H9 (cell line): ENCODE measurements around the gene CEMIP2. TPM values are rescaled to one million over a fixed set of nuclear protein-coding genes. Genes with fewer than 3 reads are reported as not detected.

Experiments
- DNase-seq: peaks from one replicate; pipeline ENCODE4 v3.0.0-alpha.2; 2017
- H2AFZ ChIP-seq: one replicate; pipeline ENCODE4 v1.6.1; 2013; ENCODE audit warnings: mild to moderate bottlenecking, low read length, control low read depth, moderate library complexity
- H2AK5ac ChIP-seq: 2 replicates; pipeline ENCODE4 v1.6.1; 2013; ENCODE audit warnings: low read length, control low read depth, mixed read lengths; ENCODE audit not compliant: insufficient read length
- H2BK120ac ChIP-seq: one replicate; pipeline ENCODE4 v1.6.1; 2013; ENCODE audit warnings: low read depth, mild to moderate bottlenecking, low read length, control low read depth, inconsistent platforms; ENCODE audit not compliant: poor library complexity, severe bottlenecking
- H2BK12ac ChIP-seq: 2 replicates; pipeline ENCODE4 v1.6.1; 2013; ENCODE audit warnings: low read length, control low read depth, mixed read lengths, low read depth; ENCODE audit not compliant: insufficient read length
- H2BK15ac ChIP-seq: 2 replicates; pipeline ENCODE4 v1.6.1; 2013; ENCODE audit warnings: low read depth, low read length, control low read depth
- H2BK20ac ChIP-seq: one replicate; pipeline ENCODE4 v1.6.1; 2013; ENCODE audit warnings: low read depth, mild to moderate bottlenecking, low read length, control low read depth, inconsistent platforms; ENCODE audit not compliant: poor library complexity, severe bottlenecking
- H2BK5ac ChIP-seq: 2 replicates; pipeline ENCODE4 v1.6.1; 2013; ENCODE audit warnings: low read length, control low read depth, mixed read lengths; ENCODE audit not compliant: insufficient read length
- H3K14ac ChIP-seq: 2 replicates; pipeline ENCODE4 v1.6.1; 2013; ENCODE audit warnings: low read length, control low read depth; ENCODE audit not compliant: insufficient read depth
- H3K18ac ChIP-seq: 2 replicates; pipeline ENCODE4 v1.6.1; 2013; ENCODE audit warnings: low read depth, mild to moderate bottlenecking, mixed read lengths, low read length, control low read depth; ENCODE audit not compliant: insufficient read length
- H3K23ac ChIP-seq: 2 replicates; pipeline ENCODE4 v1.6.1; 2013; ENCODE audit warnings: low read length, control low read depth, mixed read lengths, low read depth; ENCODE audit not compliant: insufficient read length
- H3K23me2 ChIP-seq: 2 replicates; pipeline ENCODE4 v1.6.1; 2013; ENCODE audit warnings: low read depth, mild to moderate bottlenecking, mixed read lengths, low read length, control low read depth; ENCODE audit not compliant: insufficient read length, poor library complexity, severe bottlenecking
- H3K27ac ChIP-seq: 2 replicates; pipeline ENCODE4 v1.5.1; 2013; ENCODE audit warnings: low read length, control low read depth, mixed read lengths, low read depth; ENCODE audit not compliant: insufficient read length
- H3K27me3 ChIP-seq: 2 replicates; pipeline ENCODE4 v1.6.1; 2013; ENCODE audit warnings: low read length, control low read depth, inconsistent platforms; ENCODE audit not compliant: insufficient read depth
- H3K4ac ChIP-seq: 2 replicates; pipeline ENCODE4 v1.6.1; 2013; ENCODE audit warnings: low read depth, mild to moderate bottlenecking, control low read depth, inconsistent platforms, low read length, moderate library complexity
- H3K4me1 ChIP-seq: 2 replicates; pipeline ENCODE4 v1.6.1; 2013; ENCODE audit warnings: low read length, control low read depth, inconsistent platforms; ENCODE audit not compliant: insufficient read depth
- H3K4me2 ChIP-seq: 2 replicates; pipeline ENCODE4 v1.6.1; 2013; ENCODE audit warnings: low read length, control low read depth, mixed read lengths; ENCODE audit not compliant: insufficient read length, insufficient read depth
- H3K56ac ChIP-seq: 2 replicates; pipeline ENCODE4 v1.6.1; 2013; ENCODE audit warnings: low read depth, mild to moderate bottlenecking, mixed read lengths, low read length, control low read depth; ENCODE audit not compliant: insufficient read length
- H3K79me1 ChIP-seq: 2 replicates; pipeline ENCODE4 v1.6.1; 2013; ENCODE audit warnings: low read depth, mild to moderate bottlenecking, moderate library complexity, low read length, control low read depth, inconsistent platforms; ENCODE audit not compliant: insufficient read depth, poor library complexity, severe bottlenecking
- H3K79me2 ChIP-seq: 2 replicates; pipeline ENCODE4 v1.6.1; 2013; ENCODE audit warnings: low read length, control low read depth, inconsistent platforms; ENCODE audit not compliant: insufficient read depth
- H3K9ac ChIP-seq: 2 replicates; pipeline ENCODE4 v1.6.1; 2013; ENCODE audit warnings: low read length, control low read depth, mixed read lengths; ENCODE audit not compliant: insufficient read length; ENCODE audit errors: extremely low read depth
- H3K9me3 ChIP-seq: one replicate; pipeline ENCODE4 v1.6.1; 2013; ENCODE audit warnings: low read depth, low read length, inconsistent platforms; ENCODE audit not compliant: control insufficient read depth
- H3T11ph ChIP-seq: one replicate; pipeline ENCODE4 v1.6.1; 2013; ENCODE audit warnings: mild to moderate bottlenecking, low read length, control low read depth, inconsistent platforms
- H4K20me1 ChIP-seq: one replicate; pipeline ENCODE4 v1.6.1; 2013; ENCODE audit not compliant: control insufficient read depth, insufficient read length, insufficient read depth
- H4K5ac ChIP-seq: 2 replicates; pipeline ENCODE4 v1.6.1; 2013; ENCODE audit warnings: low read depth, mild to moderate bottlenecking, mixed read lengths, low read length, control low read depth; ENCODE audit not compliant: insufficient read length
- H4K8ac ChIP-seq: replicated peaks from 2 replicates; pipeline ENCODE4 v1.6.1; 2013; ENCODE audit warnings: low read length, control low read depth, mixed read lengths, low read depth; ENCODE audit not compliant: insufficient read length
- H4K91ac ChIP-seq: 2 replicates; pipeline ENCODE4 v1.6.1; 2013; ENCODE audit warnings: low read depth, mild to moderate bottlenecking, moderate library complexity, mixed read lengths, low read length, control low read depth; ENCODE audit not compliant: insufficient read length
- H3K27ac Mint-ChIP-seq, 3 experiments: 2 replicates in 2 of 3; 3 replicates in 1 of 3; pipeline ENCODE4 v1.8.0; 2020 to 2021; ENCODE audit warnings: mixed read lengths in 3 of 3, mild to moderate bottlenecking in 1 of 3, moderate library complexity in 1 of 3
- H3K27me3 Mint-ChIP-seq: 2 replicates; pipeline ENCODE4 v1.8.0; 2021; ENCODE audit warnings: low read depth, mild to moderate bottlenecking, moderate library complexity, mixed read lengths
- H3K36me3 Mint-ChIP-seq, 3 experiments: 2 replicates in 2 of 3; 3 replicates in 1 of 3; pipeline ENCODE4 v1.8.0; 2020 to 2021; ENCODE audit warnings: low read depth in 3 of 3, mixed read lengths in 3 of 3; ENCODE audit not compliant: insufficient read depth in 1 of 3
- H3K4me1 Mint-ChIP-seq, 2 experiments: 2 replicates each; pipeline ENCODE4 v1.8.0; 2020; ENCODE audit warnings: mixed read lengths in 2 of 2
- H3K4me3 Mint-ChIP-seq, 2 experiments: 2 replicates in 1 of 2; 3 replicates in 1 of 2; pipeline ENCODE4 v1.8.0; 2020 to 2021; ENCODE audit warnings: mild to moderate bottlenecking in 2 of 2, mixed read lengths in 2 of 2, moderate library complexity in 1 of 2
- H3K9me3 Mint-ChIP-seq, 2 experiments: 2 replicates in 1 of 2; 3 replicates in 1 of 2; pipeline ENCODE4 v1.8.0; 2020; ENCODE audit warnings: mild to moderate bottlenecking in 2 of 2, mixed read lengths in 2 of 2, moderate library complexity in 1 of 2
- CTCF ChIP-seq: fragments of 200-600 bp; sonication (generic); conservative IDR thresholded peaks from 3 replicates; pipeline ENCODE4 v1.8.0; 2021; ENCODE audit warnings: antibody characterized with exemption, mild to moderate bottlenecking
- WGBS: extraction: QIAGEN DNeasy Blood & Tissue Kit; methylation state at CpG from one replicate; pipeline ENCODE4 v1.1.7; 2013; ENCODE audit warnings: missing lambda C conversion rate, low lambda C conversion rate, mixed read lengths; ENCODE audit not compliant: insufficient read length; ENCODE audit errors: extremely low coverage; 5-methylcytosine and 5-hydroxymethylcytosine counted together
- total RNA-seq: library from RNA; stranded (reverse); gene quantifications from 2 replicates; pipeline ENCODE4 v1.2.1, GENCODE V29; 2021

The CEMIP2 gene
- total RNA-seq, 1 experiment from 2014 or later = 77.2 TPM

GRCh38 chr9:71793386-71794105 lies 25.2 kb upstream of the CEMIP2 start:
- Histone ChIP-seq H3K4ac (no peak overlapping the region), H3K23me2 (no peaks in the 10 kb centered on the region), H3K56ac (no peak overlapping the region), H4K5ac (no peak overlapping the region), H2BK5ac (no peak overlapping the region), H4K20me1 (no peaks in the 10 kb centered on the region), H3K4me2 (no peak overlapping the region), H3T11ph (no peak overlapping the region), H3K9me3 (no peaks in the 10 kb centered on the region), H3K4me1 (no peaks in the 10 kb centered on the region), H2BK120ac (no peak overlapping the region), H2AFZ (no peak overlapping the region), H3K27me3 (no peaks in the 10 kb centered on the region), H3K23ac (no peak overlapping the region), H4K8ac (no peak overlapping the region), H3K9ac (no peak overlapping the region), H2BK20ac (no peak overlapping the region), H2AK5ac (no peak overlapping the region), H2BK15ac (no peak overlapping the region), H3K27ac (no peak overlapping the region), H2BK12ac (no peak overlapping the region), H3K14ac (no peak overlapping the region), H3K79me2 (no peaks in the 10 kb centered on the region), H4K91ac (no peak overlapping the region), H3K79me1 (no peaks in the 10 kb centered on the region), H3K18ac (no peak overlapping the region)
- Mint-ChIP-seq H3K4me3 (no peak overlapping the region), H3K4me1 (0 out of 4 replicates have a peak, but pooled peaks cover 4% of the 10 kb centered on the region in 2 experiments), H3K27me3 (no peaks in the 10 kb centered on the region), H3K9me3 (no peaks in the 10 kb centered on the region), H3K27ac (no peak overlapping the region), H3K36me3 (no peaks in the 10 kb centered on the region; a peak in 1 of 7 replicates)
- TF ChIP-seq CTCF = no peak
- peak; percentile 73 for DNase-seq
- WGBS = no CpG with 5 or more reads among the region's 2 CpGs
